G401.6 (cell line): ENCODE data around the gene PCDHGB5.

ENCODE experiments used
- FAIRE-seq: peaks from 2 replicates; lab custom pipeline; 2012; peaks lifted over from hg19 to GRCh38; lab: Jason Lieb, UNC

The PCDHGB5 gene

DNA sequence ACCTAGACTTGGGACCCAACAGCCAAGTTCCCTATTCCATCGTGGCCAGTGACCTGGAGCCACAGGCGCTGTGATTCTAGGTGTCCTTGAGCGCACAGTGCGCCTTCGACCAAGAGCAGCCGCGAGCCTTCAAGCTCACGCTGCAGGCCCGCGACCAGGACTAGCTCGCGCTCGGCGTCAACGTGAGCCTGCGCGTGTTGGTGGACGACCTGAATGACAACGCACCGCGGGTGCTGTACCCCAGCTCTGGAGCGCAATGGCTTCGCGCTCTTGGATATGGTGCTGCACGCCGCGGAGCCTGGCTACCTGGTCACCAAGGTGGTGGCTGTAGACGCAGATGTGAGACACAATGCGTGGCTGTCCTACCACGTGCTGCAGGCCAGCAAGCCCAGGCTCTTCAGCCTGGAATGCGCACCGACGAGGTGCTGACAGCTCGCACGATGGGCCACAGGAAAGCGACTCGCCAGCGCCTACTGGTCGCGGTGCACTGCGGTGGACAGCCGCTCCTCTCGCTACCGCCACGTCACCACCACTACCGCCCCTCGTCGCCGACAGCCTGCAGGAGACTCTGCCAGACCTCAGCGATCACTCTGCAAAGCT, 43.9 kb downstream of the PCDHGB5 start:
- no peak for FAIRE-seq
